22Rv1 (cell line): Measurements from ENCODE around the gene HOXA2.

Source experiments
- ZFX ChIP-seq: fragments of 450-650 bp; IDR thresholded peaks from 2 replicates; pipeline ENCODE4 v1.6.1; 2017; ENCODE audit warnings: antibody characterized with exemption, borderline replicate concordance
- TF ChIP-seq, protein P1 (sequence below): fragments of 450-650 bp; IDR thresholded peaks from 2 replicates; pipeline ENCODE4 v1.5.1; 2017; ENCODE audit warnings: mild to moderate bottlenecking

DNA sequence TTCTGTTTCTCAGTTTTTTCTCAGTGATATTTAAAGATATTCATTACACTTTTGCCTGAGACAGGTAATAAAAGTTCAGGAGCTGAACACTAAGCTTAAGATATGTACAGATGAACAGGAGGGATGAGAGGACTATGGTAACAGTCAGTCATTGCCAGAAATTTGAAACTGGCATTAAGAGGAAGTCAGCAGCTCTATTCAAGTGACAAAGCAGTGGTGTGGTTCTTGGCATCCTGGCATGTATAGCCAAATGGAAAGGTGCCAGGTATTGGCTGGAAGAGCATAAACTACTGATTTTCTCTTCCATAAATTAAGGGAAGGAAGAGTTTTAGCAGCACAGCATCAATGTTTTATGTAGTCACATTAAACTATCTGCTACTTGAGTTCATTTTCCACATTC, 29.4 kb downstream of the HOXA2 start:
- TF ChIP-seq, protein P1, sequence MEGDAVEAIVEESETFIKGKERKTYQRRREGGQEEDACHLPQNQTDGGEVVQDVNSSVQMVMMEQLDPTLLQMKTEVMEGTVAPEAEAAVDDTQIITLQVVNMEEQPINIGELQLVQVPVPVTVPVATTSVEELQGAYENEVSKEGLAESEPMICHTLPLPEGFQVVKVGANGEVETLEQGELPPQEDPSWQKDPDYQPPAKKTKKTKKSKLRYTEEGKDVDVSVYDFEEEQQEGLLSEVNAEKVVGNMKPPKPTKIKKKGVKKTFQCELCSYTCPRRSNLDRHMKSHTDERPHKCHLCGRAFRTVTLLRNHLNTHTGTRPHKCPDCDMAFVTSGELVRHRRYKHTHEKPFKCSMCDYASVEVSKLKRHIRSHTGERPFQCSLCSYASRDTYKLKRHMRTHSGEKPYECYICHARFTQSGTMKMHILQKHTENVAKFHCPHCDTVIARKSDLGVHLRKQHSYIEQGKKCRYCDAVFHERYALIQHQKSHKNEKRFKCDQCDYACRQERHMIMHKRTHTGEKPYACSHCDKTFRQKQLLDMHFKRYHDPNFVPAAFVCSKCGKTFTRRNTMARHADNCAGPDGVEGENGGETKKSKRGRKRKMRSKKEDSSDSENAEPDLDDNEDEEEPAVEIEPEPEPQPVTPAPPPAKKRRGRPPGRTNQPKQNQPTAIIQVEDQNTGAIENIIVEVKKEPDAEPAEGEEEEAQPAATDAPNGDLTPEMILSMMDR = no peak
- no peak for TF ChIP-seq ZFX
